ENCODE results near the gene AEN.
A peak's percentile ranks its signal among the peaks of the same experiment; 100 is the strongest.

The AEN gene, protein sequence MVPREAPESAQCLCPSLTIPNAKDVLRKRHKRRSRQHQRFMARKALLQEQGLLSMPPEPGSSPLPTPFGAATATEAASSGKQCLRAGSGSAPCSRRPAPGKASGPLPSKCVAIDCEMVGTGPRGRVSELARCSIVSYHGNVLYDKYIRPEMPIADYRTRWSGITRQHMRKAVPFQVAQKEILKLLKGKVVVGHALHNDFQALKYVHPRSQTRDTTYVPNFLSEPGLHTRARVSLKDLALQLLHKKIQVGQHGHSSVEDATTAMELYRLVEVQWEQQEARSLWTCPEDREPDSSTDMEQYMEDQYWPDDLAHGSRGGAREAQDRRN

DNA sequence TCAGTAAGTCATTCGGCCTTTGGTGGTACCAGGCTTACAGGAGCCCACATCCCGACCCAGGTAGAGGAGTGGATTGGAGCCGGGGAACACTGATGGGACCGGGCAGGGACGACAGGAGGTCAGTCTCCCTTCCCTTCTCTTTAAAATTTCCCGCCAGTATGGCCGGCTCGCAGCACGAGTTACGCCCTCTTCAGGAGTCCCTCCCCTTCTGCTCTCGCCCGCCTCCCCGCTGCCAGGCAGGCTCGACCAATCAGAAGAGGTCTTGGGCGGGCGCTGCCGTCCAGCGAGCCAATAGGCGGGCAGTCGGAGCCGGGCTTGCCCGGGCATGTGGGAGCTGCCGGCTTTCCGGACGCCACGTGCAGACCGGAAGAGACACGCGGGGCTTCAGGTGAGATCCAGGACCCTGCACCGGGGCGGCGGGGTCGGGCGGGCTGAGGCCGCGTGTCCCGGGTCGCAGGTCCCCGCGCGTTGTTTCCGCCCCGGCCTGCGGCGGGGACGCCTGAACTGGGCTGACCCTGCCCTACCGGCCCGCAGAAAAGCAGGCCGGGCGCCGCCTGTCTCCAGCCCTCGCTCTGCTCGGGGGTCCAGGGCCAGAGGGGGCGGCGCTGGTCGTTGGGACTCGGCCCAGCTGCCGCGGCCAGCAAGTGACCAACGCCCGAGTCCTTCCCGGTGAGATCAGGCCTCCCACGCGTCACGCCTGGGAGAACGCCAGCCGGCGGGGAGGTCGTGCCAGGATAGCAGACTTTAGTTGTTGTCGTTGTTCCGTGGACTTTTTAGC, at the start of gene AEN:
AEN (plus strand) TSS at position 346 of the 778 bp plus-strand sequence. CDS start 4,870 bp downstream, outside the sequence.
- Histone ChIP-seq H3K36me3 (ENCODE audit: insufficient read depth, low read length) (peaks cover 23% of the 10 kb centered on the region), H3K9me3 (ENCODE audit: control insufficient read depth, insufficient read depth, low read length) (no peaks in the 10 kb centered on the region), H3K9ac (ENCODE audit: low read depth, low read length) (peak within 1 kb of the TSS; percentile 99), H3K4me1 (ENCODE audit: insufficient read depth, low read length) (peaks cover 37% of the 10 kb centered on the region)

DNA sequence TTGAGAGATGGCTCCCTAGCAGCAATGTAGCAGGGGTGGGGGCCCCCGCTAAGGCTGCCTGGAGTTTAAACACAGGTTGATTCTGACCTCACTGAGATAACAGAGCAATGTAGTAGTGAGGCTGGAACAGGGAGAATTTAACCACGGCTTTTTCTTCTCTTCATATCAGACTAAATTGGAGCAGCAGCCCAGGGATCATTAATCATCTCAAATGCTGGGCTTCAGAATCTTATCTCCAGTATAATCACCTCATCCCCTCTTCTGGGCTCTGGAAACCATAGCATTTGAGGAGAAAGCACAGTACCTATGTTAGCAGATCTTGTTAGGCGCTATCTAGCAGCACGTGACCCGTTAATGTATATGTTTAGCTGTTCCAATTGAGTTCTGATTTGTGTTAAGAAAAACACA, 49.3 kb upstream of the AEN start:
- Histone ChIP-seq H3K36me3 (ENCODE audit: insufficient read depth, low read length) (no peaks in the 10 kb centered on the region), H3K9me3 (ENCODE audit: control insufficient read depth, insufficient read depth, low read length) (no peaks in the 10 kb centered on the region), H3K4me1 (ENCODE audit: insufficient read depth, low read length) (peaks cover 5% of the 10 kb centered on the region; the same call in 1 of the 2 replicates), H3K9ac (ENCODE audit: low read depth, low read length) (no peak overlapping the region)

DNA sequence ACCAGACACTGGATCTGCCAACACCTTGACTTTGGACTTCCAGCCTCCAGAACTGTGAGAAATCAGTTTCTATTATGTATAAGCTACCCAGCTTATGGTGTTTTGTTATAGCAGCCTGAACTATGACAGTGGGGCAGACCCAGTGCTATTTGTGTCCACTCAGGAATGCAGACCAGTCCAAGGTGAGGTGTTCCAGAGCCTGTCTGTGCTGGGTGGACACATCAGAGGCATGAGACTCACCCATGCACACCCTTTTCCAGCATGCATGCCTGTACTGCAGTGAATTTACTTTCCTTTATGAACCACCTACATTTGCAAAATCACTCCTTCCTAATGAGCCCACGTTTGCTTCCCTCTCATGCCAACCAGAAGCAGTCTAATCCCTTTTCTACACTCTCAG, 47.1 kb upstream of the AEN start:
- Histone ChIP-seq H3K36me3 (ENCODE audit: insufficient read depth, low read length) (no peaks in the 10 kb centered on the region), H3K9ac (ENCODE audit: low read depth, low read length) (no peak overlapping the region), H3K9me3 (ENCODE audit: control insufficient read depth, insufficient read depth, low read length) (no peaks in the 10 kb centered on the region), H3K4me1 (ENCODE audit: insufficient read depth, low read length) (peaks cover under 1% of the 10 kb centered on the region; the same call in 1 of the 2 replicates)

DNA sequence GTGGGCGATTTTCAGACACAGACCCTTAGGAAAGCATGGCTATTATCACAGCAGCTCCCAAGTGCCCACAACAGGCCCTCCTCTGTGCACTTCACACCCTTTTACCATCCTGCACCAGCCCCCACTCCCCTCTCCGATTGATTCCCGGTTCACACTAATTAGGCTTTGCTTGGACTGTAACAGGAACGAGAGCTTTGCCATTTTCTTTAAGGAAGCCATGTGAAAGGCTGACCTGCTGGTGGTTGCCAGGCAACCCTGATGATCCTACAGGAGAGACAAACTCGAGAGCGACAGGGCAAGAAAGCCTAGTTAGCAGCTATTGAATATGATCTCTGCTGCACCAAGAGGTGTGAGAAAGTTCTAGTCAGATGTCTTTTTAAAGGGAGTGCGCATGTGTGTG, 46.5 kb upstream of the AEN start:
- no peaks in the 10 kb centered on the region for H3K9me3 ChIP-seq (ENCODE audit: control insufficient read depth, insufficient read depth, low read length)
- H3K4me1 ChIP-seq (ENCODE audit: insufficient read depth, low read length) = no peaks in the 10 kb centered on the region; the same call in 1 of the 2 replicates
- H3K9ac ChIP-seq (ENCODE audit: low read depth, low read length) = no peak overlapping the region
- H3K36me3 ChIP-seq (ENCODE audit: insufficient read depth, low read length) = no peaks in the 10 kb centered on the region

GRCh38 chr15:88579322-88579721, 41.8 kb upstream of the AEN start:
- no peaks in the 10 kb centered on the region for H3K9me3 ChIP-seq (ENCODE audit: control insufficient read depth, insufficient read depth, low read length)
- H3K4me1 ChIP-seq (ENCODE audit: insufficient read depth, low read length) = no peaks in the 10 kb centered on the region; the same call in 1 of the 2 replicates
- H3K9ac ChIP-seq (ENCODE audit: low read depth, low read length) = no peak overlapping the region
- no peaks in the 10 kb centered on the region for H3K36me3 ChIP-seq (ENCODE audit: insufficient read depth, low read length)

DNA sequence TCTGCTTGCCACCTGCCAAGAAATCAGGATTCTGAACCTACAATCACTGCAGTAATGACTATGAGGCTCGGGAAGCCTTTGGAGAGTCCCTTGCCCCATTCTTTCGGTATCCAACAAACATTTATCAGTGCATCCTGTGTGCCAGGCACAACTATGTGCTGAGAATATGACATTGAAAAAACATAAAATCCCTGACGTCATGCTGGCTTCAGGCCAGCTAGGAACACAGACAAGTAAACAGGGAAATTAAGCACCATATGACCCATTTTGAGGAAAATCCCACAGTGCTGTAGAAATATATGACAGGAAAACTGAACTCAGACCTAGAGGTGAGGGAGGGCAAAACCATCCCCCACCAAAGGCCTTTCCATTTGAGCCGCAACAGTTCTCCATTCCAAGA, 40.6 kb upstream of the AEN start:
- H3K36me3 ChIP-seq (ENCODE audit: insufficient read depth, low read length) = no peaks in the 10 kb centered on the region
- H3K4me1 ChIP-seq (ENCODE audit: insufficient read depth, low read length) = no peaks in the 10 kb centered on the region
- no peak overlapping the region for H3K9ac ChIP-seq (ENCODE audit: low read depth, low read length)
- no peaks in the 10 kb centered on the region for H3K9me3 ChIP-seq (ENCODE audit: control insufficient read depth, insufficient read depth, low read length)

- H3K36me3 ChIP-seq (ENCODE audit: insufficient read depth, low read length) = no peaks in the 10 kb centered on the region
- no peak overlapping the region for H3K9ac ChIP-seq (ENCODE audit: low read depth, low read length)
- no peaks in the 10 kb centered on the region for H3K4me1 ChIP-seq (ENCODE audit: insufficient read depth, low read length)
- no peaks in the 10 kb centered on the region for H3K9me3 ChIP-seq (ENCODE audit: control insufficient read depth, insufficient read depth, low read length)
Observed at GRCh38 chr15:88586401-88587162, 34.6 kb upstream of the AEN start.

- Histone ChIP-seq H3K36me3 (ENCODE audit: insufficient read depth, low read length) (no peaks in the 10 kb centered on the region), H3K4me1 (ENCODE audit: insufficient read depth, low read length) (no peaks in the 10 kb centered on the region), H3K9me3 (ENCODE audit: control insufficient read depth, insufficient read depth, low read length) (no peaks in the 10 kb centered on the region), H3K9ac (ENCODE audit: low read depth, low read length) (no peak overlapping the region)
Observed at GRCh38 chr15:88590759-88591158, 30.4 kb upstream of the AEN start.

DNA sequence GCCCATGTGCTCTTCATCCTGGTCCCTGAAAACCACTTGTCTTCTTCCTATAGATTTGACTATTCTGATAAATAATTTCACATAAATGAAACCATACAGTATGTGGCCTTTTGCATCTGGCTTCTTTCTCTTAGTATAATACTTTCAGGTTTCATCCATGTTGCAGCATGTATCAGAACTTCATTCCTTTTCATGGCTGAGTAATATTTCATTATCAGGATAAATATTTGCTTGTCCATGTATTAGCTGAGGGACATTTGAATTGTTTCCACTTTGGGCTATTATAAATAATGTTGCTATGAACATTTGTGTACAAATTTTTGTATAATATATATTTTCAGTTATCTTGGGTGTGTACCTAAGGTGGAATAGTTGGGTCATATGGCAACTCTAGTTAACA, 29.8 kb upstream of the AEN start:
- Histone ChIP-seq H3K4me1 (ENCODE audit: insufficient read depth, low read length) (no peaks in the 10 kb centered on the region), H3K9ac (ENCODE audit: low read depth, low read length) (no peak overlapping the region), H3K9me3 (ENCODE audit: control insufficient read depth, insufficient read depth, low read length) (no peaks in the 10 kb centered on the region), H3K36me3 (ENCODE audit: insufficient read depth, low read length) (no peaks in the 10 kb centered on the region)

- H3K9ac ChIP-seq (ENCODE audit: low read depth, low read length) = peak overlapping the region; percentile 36; the same call in 1 of the 2 replicates
- no peaks in the 10 kb centered on the region for H3K36me3 ChIP-seq (ENCODE audit: insufficient read depth, low read length)
- peaks cover 25% of the 10 kb centered on the region for H3K4me1 ChIP-seq (ENCODE audit: insufficient read depth, low read length)
- H3K9me3 ChIP-seq (ENCODE audit: control insufficient read depth, insufficient read depth, low read length) = no peaks in the 10 kb centered on the region
Observed at GRCh38 chr15:88603885-88604284, 17.3 kb upstream of the AEN start.

DNA sequence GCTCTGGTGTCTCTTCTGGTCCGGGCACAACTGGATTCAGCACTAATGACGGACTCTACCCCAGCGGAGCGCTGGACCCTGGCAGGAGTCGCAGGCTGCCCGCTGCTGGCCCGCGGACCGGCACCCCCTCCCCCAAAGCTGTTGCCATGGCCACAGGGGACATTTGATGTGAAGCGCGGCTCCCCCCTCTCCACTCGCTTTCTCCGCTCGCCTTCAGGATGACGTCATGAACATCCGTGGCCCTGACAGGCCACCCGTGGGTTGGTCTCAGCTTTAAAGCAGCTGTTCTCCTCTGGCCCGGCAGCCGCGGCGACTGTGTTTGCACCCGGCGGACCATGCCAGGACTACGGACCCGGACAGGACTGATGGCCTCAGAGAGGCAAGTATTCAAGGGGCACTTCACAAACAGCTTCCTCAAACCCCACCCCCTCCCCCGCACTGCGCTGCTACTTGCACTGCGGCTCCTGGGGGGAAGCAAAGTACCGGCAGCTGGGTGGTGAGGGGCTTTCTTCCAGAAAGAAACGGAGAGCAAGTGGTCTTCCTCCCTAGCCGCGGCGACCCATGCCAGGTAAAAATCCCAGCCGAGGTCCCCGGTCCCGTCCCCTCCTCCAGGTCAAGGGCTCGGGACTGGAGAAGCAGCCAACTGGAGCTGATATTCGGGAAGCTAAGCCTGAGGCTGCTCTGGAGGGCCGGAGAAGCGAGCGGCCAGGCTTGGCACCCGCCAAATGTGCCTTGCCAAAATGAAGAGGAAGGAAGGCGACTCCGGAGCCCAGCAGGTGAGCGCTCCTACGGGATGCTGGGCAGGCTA, 16.6 kb upstream of the AEN start:
- Histone ChIP-seq H3K4me1 (ENCODE audit: insufficient read depth, low read length) (peaks cover 30% of the 10 kb centered on the region), H3K9me3 (ENCODE audit: control insufficient read depth, insufficient read depth, low read length) (no peaks in the 10 kb centered on the region), H3K9ac (ENCODE audit: low read depth, low read length) (peak overlapping the region; percentile 36; the same call in 1 of the 2 replicates), H3K36me3 (ENCODE audit: insufficient read depth, low read length) (no peaks in the 10 kb centered on the region)

DNA sequence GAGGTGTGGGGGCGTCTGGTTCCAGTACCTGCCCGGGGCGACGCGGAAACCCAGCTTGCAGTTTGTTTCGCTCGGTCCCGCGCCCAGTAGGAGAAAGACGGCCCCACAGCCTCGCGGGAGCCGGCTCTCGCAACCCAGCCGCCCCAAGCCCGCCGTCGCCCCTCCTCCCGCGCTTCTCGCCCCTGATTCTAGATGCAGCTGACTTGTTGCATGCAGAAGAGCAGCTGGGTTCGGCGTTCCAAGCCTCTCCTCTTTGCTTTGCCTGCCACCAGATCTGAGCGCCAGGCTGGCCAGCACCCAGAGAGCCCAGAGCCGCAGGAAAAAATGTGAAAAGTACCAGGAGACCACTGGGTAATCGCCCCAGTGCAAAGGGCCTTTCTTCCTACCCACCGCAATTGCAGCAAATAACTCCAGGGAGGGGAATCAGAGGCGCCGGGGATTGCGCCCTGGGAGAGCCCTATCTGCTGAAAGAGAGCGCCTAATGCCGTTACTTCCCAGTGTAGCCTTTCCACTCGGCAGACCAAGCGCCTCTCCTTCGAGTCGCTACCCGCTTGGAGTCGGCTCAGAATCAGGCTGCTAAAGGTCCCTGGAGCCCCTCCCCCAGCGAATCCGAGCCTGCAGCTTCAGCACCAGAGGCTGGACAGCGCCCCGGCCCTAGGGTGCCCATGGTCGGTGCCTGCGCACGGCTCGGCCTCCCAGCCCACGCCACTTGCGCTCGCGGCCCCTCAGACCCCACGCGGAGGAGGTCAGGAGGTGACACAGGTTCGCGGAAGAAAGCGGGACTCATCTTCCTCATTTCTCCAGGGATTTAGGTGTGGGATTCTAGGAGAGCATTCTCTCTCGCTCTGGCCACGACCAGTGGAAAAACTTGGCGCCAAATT, 15.7 kb upstream of the AEN start:
- peak overlapping the region; percentile 36; the same call in 1 of the 2 replicates for H3K9ac ChIP-seq (ENCODE audit: low read depth, low read length)
- H3K4me1 ChIP-seq (ENCODE audit: insufficient read depth, low read length) = peaks cover 39% of the 10 kb centered on the region
- H3K36me3 ChIP-seq (ENCODE audit: insufficient read depth, low read length) = no peaks in the 10 kb centered on the region
- no peaks in the 10 kb centered on the region for H3K9me3 ChIP-seq (ENCODE audit: control insufficient read depth, insufficient read depth, low read length)

Data from ES-I3 (cell line).